ENCODE measurements around the gene RALGPS2.

DNA sequence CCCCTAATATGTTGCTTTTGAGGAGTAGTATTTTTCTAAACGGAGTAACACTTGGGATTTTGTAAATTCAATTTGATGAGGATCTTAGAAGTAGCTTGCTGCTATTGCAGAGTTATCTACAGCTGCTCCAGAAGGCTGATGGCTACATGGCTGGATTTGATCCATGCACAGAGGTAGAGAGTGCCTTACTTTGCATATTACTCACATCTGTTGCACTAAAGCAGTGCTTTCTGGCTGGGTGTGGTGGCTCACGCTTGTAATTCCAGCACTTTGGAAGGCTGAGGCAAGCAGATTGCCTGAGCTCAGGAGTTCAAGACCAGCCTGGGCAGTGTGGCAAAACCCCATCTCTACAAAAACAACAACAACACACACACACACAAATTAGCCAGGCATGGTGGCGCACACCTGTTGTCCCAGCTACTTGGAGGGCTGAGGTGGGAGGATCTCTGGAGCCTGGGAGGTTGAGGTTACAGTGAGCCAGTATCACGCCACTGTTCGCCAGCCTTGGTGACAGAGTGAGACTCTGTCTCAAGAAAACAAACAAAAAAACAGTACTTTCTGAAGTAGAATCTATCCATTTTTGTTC, 24.6 kb downstream of the RALGPS2 start:
- TF ChIP-seq, protein P1, sequence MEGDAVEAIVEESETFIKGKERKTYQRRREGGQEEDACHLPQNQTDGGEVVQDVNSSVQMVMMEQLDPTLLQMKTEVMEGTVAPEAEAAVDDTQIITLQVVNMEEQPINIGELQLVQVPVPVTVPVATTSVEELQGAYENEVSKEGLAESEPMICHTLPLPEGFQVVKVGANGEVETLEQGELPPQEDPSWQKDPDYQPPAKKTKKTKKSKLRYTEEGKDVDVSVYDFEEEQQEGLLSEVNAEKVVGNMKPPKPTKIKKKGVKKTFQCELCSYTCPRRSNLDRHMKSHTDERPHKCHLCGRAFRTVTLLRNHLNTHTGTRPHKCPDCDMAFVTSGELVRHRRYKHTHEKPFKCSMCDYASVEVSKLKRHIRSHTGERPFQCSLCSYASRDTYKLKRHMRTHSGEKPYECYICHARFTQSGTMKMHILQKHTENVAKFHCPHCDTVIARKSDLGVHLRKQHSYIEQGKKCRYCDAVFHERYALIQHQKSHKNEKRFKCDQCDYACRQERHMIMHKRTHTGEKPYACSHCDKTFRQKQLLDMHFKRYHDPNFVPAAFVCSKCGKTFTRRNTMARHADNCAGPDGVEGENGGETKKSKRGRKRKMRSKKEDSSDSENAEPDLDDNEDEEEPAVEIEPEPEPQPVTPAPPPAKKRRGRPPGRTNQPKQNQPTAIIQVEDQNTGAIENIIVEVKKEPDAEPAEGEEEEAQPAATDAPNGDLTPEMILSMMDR (conservative IDR thresholded peaks at IDR 0.05; ENCODE audit: low read depth, low read length) = no peak
- no peak for TF ChIP-seq EZH2 (IDR thresholded peaks at IDR 0.05; ENCODE audit: borderline replicate concordance, low read depth, low read length, poor library complexity, severe bottlenecking)

Measured in A673 (cell line).